Measurements from ENCODE around the gene WDFY4. TPM values are rescaled to one million over a fixed set of nuclear protein-coding genes. Genes with fewer than 3 reads are reported as not detected.

WDFY4 gene
- polyA plus RNA-seq, 4 donors, result under 0.01 to 3.2 (median 0.88) TPM

- no peak for FAIRE-seq
Observed at GRCh38 chr10:48819783-48820182, 135.1 kb downstream of the WDFY4 start.

GRCh38 chr10:48820231-48820630 lies 135.6 kb downstream of the WDFY4 start:
- Histone ChIP-seq H3K4me1 (ENCODE audit: control insufficient read depth in 3 of 3, insufficient read depth in 2 of 3, low read depth in 1 of 3, low read length in 2 of 3) (no peaks in the 10 kb centered on the region), H3K9me3 (ENCODE audit: control insufficient read depth in 2 of 2, insufficient read depth in 1 of 2, low read depth in 1 of 2, low read length in 1 of 2) (no peaks in the 10 kb centered on the region), H3K4me3 (ENCODE audit: low read depth in 1 of 3, low read length in 3 of 3) (no peak overlapping the region), H3K27me3 (ENCODE audit: control insufficient read depth in 3 of 3, insufficient read depth in 3 of 3, low read length in 3 of 3) (no peaks in the 10 kb centered on the region), H3K36me3 (ENCODE audit: control insufficient read depth in 3 of 3, insufficient read depth in 2 of 3, low read depth in 1 of 3, low read length in 3 of 3) (no peaks in the 10 kb centered on the region), H3K27ac (ENCODE audit: low read depth in 1 of 3, low read length in 2 of 3) (no peak overlapping the region)
- DNase-seq (no peak), FAIRE-seq (no peak)
- 90 to 95% (median 94%) methylated on average over 9 of the region's 9 CpGs for WGBS, 3 donors

More at GRCh38 chr10:48819783-48820182, 135.1 kb downstream of the WDFY4 start:
- Histone ChIP-seq H3K27me3 (ENCODE audit: control insufficient read depth in 3 of 3, insufficient read depth in 3 of 3, low read length in 3 of 3) (no peaks in the 10 kb centered on the region), H3K4me1 (ENCODE audit: control insufficient read depth in 3 of 3, insufficient read depth in 2 of 3, low read depth in 1 of 3, low read length in 2 of 3) (no peaks in the 10 kb centered on the region), H3K9me3 (ENCODE audit: control insufficient read depth in 2 of 2, insufficient read depth in 1 of 2, low read depth in 1 of 2, low read length in 1 of 2) (no peaks in the 10 kb centered on the region), H3K36me3 (ENCODE audit: control insufficient read depth in 3 of 3, insufficient read depth in 2 of 3, low read depth in 1 of 3, low read length in 3 of 3) (no peaks in the 10 kb centered on the region), H3K4me3 (ENCODE audit: low read depth in 1 of 3, low read length in 3 of 3) (no peak overlapping the region), H3K27ac (ENCODE audit: low read depth in 1 of 3, low read length in 2 of 3) (no peak overlapping the region)
- 75 to 87% (median 80%) methylated on average over 8 of the region's 8 CpGs for WGBS, 3 donors
- no peak for DNase-seq

- Histone ChIP-seq H3K4me3 (ENCODE audit: low read depth in 1 of 3, low read length in 3 of 3) (no peak overlapping the region), H3K27ac (ENCODE audit: low read depth in 1 of 3, low read length in 2 of 3) (no peak overlapping the region), H3K27me3 (ENCODE audit: control insufficient read depth in 3 of 3, insufficient read depth in 3 of 3, low read length in 3 of 3) (no peaks in the 10 kb centered on the region), H3K4me1 (ENCODE audit: control insufficient read depth in 3 of 3, insufficient read depth in 2 of 3, low read depth in 1 of 3, low read length in 2 of 3) (no peaks in the 10 kb centered on the region), H3K9me3 (ENCODE audit: control insufficient read depth in 2 of 2, insufficient read depth in 1 of 2, low read depth in 1 of 2, low read length in 1 of 2) (no peaks in the 10 kb centered on the region), H3K36me3 (ENCODE audit: control insufficient read depth in 3 of 3, insufficient read depth in 2 of 3, low read depth in 1 of 3, low read length in 3 of 3) (no peaks in the 10 kb centered on the region)
- WGBS, 3 donors, result 68 to 75% (median 75%) methylated on average over 10 of the region's 10 CpGs
- DNase-seq (no peak), FAIRE-seq (no peak)
Observed at GRCh38 chr10:48820699-48821098, 136.0 kb downstream of the WDFY4 start.

GRCh38 chr10:48821111-48821510 lies 136.4 kb downstream of the WDFY4 start:
- no peak overlapping the region for H3K27ac ChIP-seq (ENCODE audit: low read depth in 1 of 3, low read length in 2 of 3)
- FAIRE-seq (no peak), DNase-seq (no peak)
- no peaks in the 10 kb centered on the region for H3K27me3 ChIP-seq (ENCODE audit: control insufficient read depth in 3 of 3, insufficient read depth in 3 of 3, low read length in 3 of 3)
- no peaks in the 10 kb centered on the region for H3K9me3 ChIP-seq (ENCODE audit: control insufficient read depth in 2 of 2, insufficient read depth in 1 of 2, low read depth in 1 of 2, low read length in 1 of 2)
- H3K4me3 ChIP-seq (ENCODE audit: low read depth in 1 of 3, low read length in 3 of 3), result no peak overlapping the region
- H3K36me3 ChIP-seq (ENCODE audit: control insufficient read depth in 3 of 3, insufficient read depth in 2 of 3, low read depth in 1 of 3, low read length in 3 of 3), result no peaks in the 10 kb centered on the region
- WGBS, 3 donors, result 59 to 82% (median 71%) methylated on average over 4 of the region's 4 CpGs
- no peaks in the 10 kb centered on the region for H3K4me1 ChIP-seq (ENCODE audit: control insufficient read depth in 3 of 3, insufficient read depth in 2 of 3, low read depth in 1 of 3, low read length in 2 of 3)

- DNase-seq (no peak), FAIRE-seq (no peak)
- WGBS, 3 donors, result 82 to 90% (median 88%) methylated on average over 3 of the region's 3 CpGs
- Histone ChIP-seq H3K4me1 (ENCODE audit: control insufficient read depth in 3 of 3, insufficient read depth in 2 of 3, low read depth in 1 of 3, low read length in 2 of 3) (no peaks in the 10 kb centered on the region), H3K9me3 (ENCODE audit: control insufficient read depth in 2 of 2, insufficient read depth in 1 of 2, low read depth in 1 of 2, low read length in 1 of 2) (no peaks in the 10 kb centered on the region), H3K36me3 (ENCODE audit: control insufficient read depth in 3 of 3, insufficient read depth in 2 of 3, low read depth in 1 of 3, low read length in 3 of 3) (no peaks in the 10 kb centered on the region), H3K27me3 (ENCODE audit: control insufficient read depth in 3 of 3, insufficient read depth in 3 of 3, low read length in 3 of 3) (no peaks in the 10 kb centered on the region), H3K4me3 (ENCODE audit: low read depth in 1 of 3, low read length in 3 of 3) (no peak overlapping the region), H3K27ac (ENCODE audit: low read depth in 1 of 3, low read length in 2 of 3) (no peak overlapping the region)
Observed at GRCh38 chr10:48821692-48822091, 137.0 kb downstream of the WDFY4 start.

GRCh38 chr10:48833674-48834073 lies 149.0 kb downstream of the WDFY4 start:
- H3K4me1 ChIP-seq (ENCODE audit: control insufficient read depth in 3 of 3, insufficient read depth in 2 of 3, low read depth in 1 of 3, low read length in 2 of 3), result no peaks in the 10 kb centered on the region
- no peak overlapping the region for H3K4me3 ChIP-seq (ENCODE audit: low read depth in 1 of 3, low read length in 3 of 3)
- H3K36me3 ChIP-seq (ENCODE audit: control insufficient read depth in 3 of 3, insufficient read depth in 2 of 3, low read depth in 1 of 3, low read length in 3 of 3), result no peaks in the 10 kb centered on the region
- H3K27me3 ChIP-seq (ENCODE audit: control insufficient read depth in 3 of 3, insufficient read depth in 3 of 3, low read length in 3 of 3), result no peaks in the 10 kb centered on the region
- H3K27ac ChIP-seq (ENCODE audit: low read depth in 1 of 3, low read length in 2 of 3), result no peak overlapping the region
- DNase-seq, result no peak
- 43 to 67% (median 65%) methylated on average over 2 of the region's 2 CpGs for WGBS, 3 donors
- peaks cover 0 to 4% of the 10 kb centered on the region in 2 donors for H3K9me3 ChIP-seq (ENCODE audit: control insufficient read depth in 2 of 2, insufficient read depth in 1 of 2, low read depth in 1 of 2, low read length in 1 of 2)
- FAIRE-seq, result no peak

GRCh38 chr10:48834189-48834965 lies 149.7 kb downstream of the WDFY4 start:
- H3K4me3 ChIP-seq (ENCODE audit: low read depth in 1 of 3, low read length in 3 of 3), result no peak overlapping the region
- H3K4me1 ChIP-seq (ENCODE audit: control insufficient read depth in 3 of 3, insufficient read depth in 2 of 3, low read depth in 1 of 3, low read length in 2 of 3), result no peaks in the 10 kb centered on the region
- FAIRE-seq, result no peak
- H3K27me3 ChIP-seq (ENCODE audit: control insufficient read depth in 3 of 3, insufficient read depth in 3 of 3, low read length in 3 of 3), result no peaks in the 10 kb centered on the region
- peaks cover 0 to 4% of the 10 kb centered on the region in 2 donors for H3K9me3 ChIP-seq (ENCODE audit: control insufficient read depth in 2 of 2, insufficient read depth in 1 of 2, low read depth in 1 of 2, low read length in 1 of 2)
- no peaks in the 10 kb centered on the region for H3K36me3 ChIP-seq (ENCODE audit: control insufficient read depth in 3 of 3, insufficient read depth in 2 of 3, low read depth in 1 of 3, low read length in 3 of 3)
- no peak for DNase-seq
- H3K27ac ChIP-seq (ENCODE audit: low read depth in 1 of 3, low read length in 2 of 3), result no peak overlapping the region
- WGBS, 3 donors, result 77 to 86% (median 80%) methylated on average over 2 of the region's 2 CpGs

- no peak overlapping the region for H3K27ac ChIP-seq (ENCODE audit: low read depth in 1 of 3, low read length in 2 of 3)
- FAIRE-seq, result no peak
- no peaks in the 10 kb centered on the region for H3K4me1 ChIP-seq (ENCODE audit: control insufficient read depth in 3 of 3, insufficient read depth in 2 of 3, low read depth in 1 of 3, low read length in 2 of 3)
- no peaks in the 10 kb centered on the region for H3K36me3 ChIP-seq (ENCODE audit: control insufficient read depth in 3 of 3, insufficient read depth in 2 of 3, low read depth in 1 of 3, low read length in 3 of 3)
- H3K9me3 ChIP-seq (ENCODE audit: control insufficient read depth in 2 of 2, insufficient read depth in 1 of 2, low read depth in 1 of 2, low read length in 1 of 2), result peaks cover 0 to 4% of the 10 kb centered on the region in 2 donors
- 74 to 77% (median 75%) methylated on average over 2 of the region's 2 CpGs for WGBS, 3 donors
- H3K27me3 ChIP-seq (ENCODE audit: control insufficient read depth in 3 of 3, insufficient read depth in 3 of 3, low read length in 3 of 3), result no peaks in the 10 kb centered on the region
- no peak overlapping the region for H3K4me3 ChIP-seq (ENCODE audit: low read depth in 1 of 3, low read length in 3 of 3)
- no peak for DNase-seq
Observed at GRCh38 chr10:48835781-48836180, 151.1 kb downstream of the WDFY4 start.

- Histone ChIP-seq H3K4me1 (ENCODE audit: control insufficient read depth in 3 of 3, insufficient read depth in 2 of 3, low read depth in 1 of 3, low read length in 2 of 3) (no peaks in the 10 kb centered on the region), H3K27me3 (ENCODE audit: control insufficient read depth in 3 of 3, insufficient read depth in 3 of 3, low read length in 3 of 3) (no peaks in the 10 kb centered on the region), H3K36me3 (ENCODE audit: control insufficient read depth in 3 of 3, insufficient read depth in 2 of 3, low read depth in 1 of 3, low read length in 3 of 3) (no peaks in the 10 kb centered on the region), H3K4me3 (ENCODE audit: low read depth in 1 of 3, low read length in 3 of 3) (no peak overlapping the region), H3K9me3 (ENCODE audit: control insufficient read depth in 2 of 2, insufficient read depth in 1 of 2, low read depth in 1 of 2, low read length in 1 of 2) (peaks cover 0 to 4% of the 10 kb centered on the region in 2 donors), H3K27ac (ENCODE audit: low read depth in 1 of 3, low read length in 2 of 3) (no peak overlapping the region)
- DNase-seq (no peak), FAIRE-seq (no peak)
- WGBS, 3 donors, result 73 to 82% (median 80%) methylated on average over 2 of the region's 2 CpGs
Observed at GRCh38 chr10:48836605-48837004, 151.9 kb downstream of the WDFY4 start.
